Panc1 (cell line): ENCODE data around the gene ZNF564. TPM values are rescaled to one million over a fixed set of nuclear protein-coding genes. Genes with fewer than 3 reads are reported as not detected.

Source experiments
- ATAC-seq: fragments of 200-7000 bp; cut with Tn5 transposase; 2 replicates; pipeline ENCODE4 v1.9.1; 2020; ENCODE audit warnings: mild to moderate bottlenecking, moderate library complexity
- BruUV-seq: library from RNA; stranded (reverse); fragments of 400-500 nt; replicated peaks from 2 replicates; lab custom pipeline; 2021; lab: Mats Ljungman, UMichigan
- CTCF ChIA-PET: fragments of 300-600 bp; sonication (Branson Sonifier 250); formaldehyde crosslinking; loops from one replicate; lab custom pipeline; 2022; ENCODE audit warnings: antibody characterized with exemption; lab: Charles Lee
- POLR2A ChIA-PET: fragments of 300-600 bp; sonication (Branson Sonifier 250); formaldehyde crosslinking; loops from one replicate; lab custom pipeline; 2022; ENCODE audit warnings: antibody characterized with exemption; lab: Charles Lee
- DNase-seq: peaks from one replicate; pipeline ENCODE4 v3.0.0-alpha.2; 2010; ENCODE audit warnings: low read depth, low spot score
- H3K27ac ChIP-seq: 2 replicates; pipeline ENCODE4 v1.5.1; 2011; ENCODE audit warnings: mild to moderate bottlenecking, low read length, inconsistent platforms
- H3K27me3 ChIP-seq: fragments of 200-500 bp; sonication (Bioruptor generic); 2 replicates; pipeline ENCODE4 v1.6.0; 2014; ENCODE audit warnings: low read length, inconsistent platforms; ENCODE audit not compliant: control insufficient read depth, insufficient read depth
- H3K36me3 ChIP-seq: fragments of 200-500 bp; sonication (Bioruptor generic); 2 replicates; pipeline ENCODE4 v1.5.1; 2014; ENCODE audit warnings: inconsistent platforms, mild to moderate bottlenecking, low read length, moderate library complexity; ENCODE audit not compliant: control insufficient read depth, insufficient read depth
- H3K4me1 ChIP-seq: 2 replicates; pipeline ENCODE4 v1.5.1; 2011; ENCODE audit warnings: inconsistent platforms, mild to moderate bottlenecking, low read length, moderate library complexity; ENCODE audit not compliant: control insufficient read depth, insufficient read depth
- H3K4me3 ChIP-seq, 2 experiments: 2 replicates each; pipeline ENCODE4 v1.5.1; 2011 to 2012; ENCODE audit warnings: low read depth in 2 of 2, low read length in 2 of 2, mild to moderate bottlenecking in 2 of 2, inconsistent platforms in 1 of 2, moderate library complexity in 1 of 2
- H3K9me3 ChIP-seq: fragments of 200-500 bp; sonication (Bioruptor generic); 2 replicates; pipeline ENCODE4 v1.5.1; 2014; ENCODE audit warnings: low read depth, mild to moderate bottlenecking, inconsistent platforms, low read length, moderate library complexity; ENCODE audit not compliant: control insufficient read depth, insufficient read depth
- POLR2AphosphoS5 ChIP-seq: IDR thresholded peaks from 2 replicates; pipeline ENCODE4 v1.6.1; 2012; ENCODE audit warnings: mild to moderate bottlenecking, low read depth, low read length, moderate library complexity
- REST ChIP-seq, 2 experiments: IDR thresholded peaks; 2 replicates each; pipeline ENCODE4 v1.6.1; 2011 to 2012; ENCODE audit warnings: low read depth in 2 of 2, control low read depth in 1 of 2, low read length in 1 of 2, mild to moderate bottlenecking in 1 of 2, moderate library complexity in 1 of 2; ENCODE audit not compliant: insufficient read depth in 1 of 2
- SIN3A ChIP-seq: IDR thresholded peaks from 2 replicates; pipeline ENCODE4 v1.6.1; 2012; ENCODE audit warnings: low read depth, mild to moderate bottlenecking, low read length, moderate library complexity, borderline replicate concordance; ENCODE audit not compliant: insufficient read depth
- TCF7L2 ChIP-seq: IDR thresholded peaks from 2 replicates; pipeline ENCODE4 v1.6.1; 2011; ENCODE audit warnings: mild to moderate bottlenecking, low read depth, low read length, inconsistent platforms
- in situ Hi-C: cut with HindIII; loops from 2 replicates; pipeline ENCODE4 v1.10.0; 2016; ENCODE audit warnings: low sequenced_read_pairs, low pct_unique_long_range_greater_than_20kb
- intact Hi-C: fragments of 100-400 bp; cut with micrococcal nuclease; formaldehyde crosslinking; loops from one replicate; pipeline ENCODE4 v1.10.0; 2022; ENCODE audit not compliant: unreplicated experiment
- total RNA-seq: library from RNA; stranded (reverse); gene quantifications from one replicate; pipeline ENCODE4 v1.2.1, GENCODE V29; 2021; ENCODE audit not compliant: unreplicated experiment
- TF ChIP-seq, protein P1 (sequence below): fragments of 450-650 bp; IDR thresholded peaks from 2 replicates; pipeline ENCODE4 v1.5.1; 2017; ENCODE audit warnings: mild to moderate bottlenecking

ZNF564 gene
- total RNA-seq, 1 experiment from 2014 or later, result 5.7 TPM

DNA sequence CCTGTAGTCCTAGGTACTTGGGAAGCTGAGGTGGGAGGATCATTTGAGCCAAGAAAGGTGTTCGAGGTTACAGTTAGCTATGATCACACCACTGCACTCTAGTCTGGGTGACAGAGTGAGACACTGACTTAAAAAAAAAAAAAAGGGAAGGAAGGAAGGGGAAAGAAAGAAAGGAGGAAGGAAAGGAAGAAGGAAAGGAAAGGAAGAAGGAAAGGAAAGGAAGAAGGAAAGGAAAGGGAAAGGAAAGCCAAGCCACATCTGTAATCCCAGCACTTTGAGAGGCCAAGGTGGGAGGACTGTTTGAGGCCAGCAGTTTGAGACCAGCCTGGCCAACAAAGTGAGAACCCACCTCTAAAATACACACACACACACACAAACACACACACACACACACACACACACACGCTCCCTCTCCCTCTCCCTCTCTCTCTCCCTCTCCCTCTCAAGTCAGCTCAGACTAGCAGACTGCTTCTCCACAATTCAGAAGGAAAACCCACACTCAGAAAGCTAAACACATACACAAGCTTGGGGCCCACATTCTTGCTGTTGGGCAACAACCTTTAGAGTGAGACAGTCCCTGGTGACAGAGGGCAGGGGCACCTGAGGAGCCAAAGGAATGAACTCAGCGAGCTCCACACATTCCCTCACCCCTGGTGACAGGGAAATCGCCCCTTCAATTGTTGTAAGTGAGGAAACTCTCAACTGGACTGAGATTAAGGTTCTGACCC lies 69.3 kb downstream of the ZNF564 start:
- intact Hi-C loops, result no loop called here
- no peak for ATAC-seq

GRCh38 chr19:12478234-12478941 lies 72.9 kb downstream of the ZNF564 start:
- in situ Hi-C loops, result no loop called here
- intact Hi-C loops, result no loop called here
- Histone ChIP-seq H3K4me3 (no peak overlapping the region), H3K27me3 (no peaks in the 10 kb centered on the region), H3K27ac (no peak overlapping the region), H3K4me1 (peaks cover 8% of the 10 kb centered on the region; the same call in 1 of the 2 replicates), H3K36me3 (no peaks in the 10 kb centered on the region), H3K9me3 (peaks cover 20% of the 10 kb centered on the region; the same call in 1 of the 2 replicates)
- ChIA-PET POLR2A (no interaction called here), CTCF (no interaction called here)
- no peak for ATAC-seq
- BruUV-seq, result no TSS peak
- DNase-seq, result no peak
- TF ChIP-seq, protein P1, sequence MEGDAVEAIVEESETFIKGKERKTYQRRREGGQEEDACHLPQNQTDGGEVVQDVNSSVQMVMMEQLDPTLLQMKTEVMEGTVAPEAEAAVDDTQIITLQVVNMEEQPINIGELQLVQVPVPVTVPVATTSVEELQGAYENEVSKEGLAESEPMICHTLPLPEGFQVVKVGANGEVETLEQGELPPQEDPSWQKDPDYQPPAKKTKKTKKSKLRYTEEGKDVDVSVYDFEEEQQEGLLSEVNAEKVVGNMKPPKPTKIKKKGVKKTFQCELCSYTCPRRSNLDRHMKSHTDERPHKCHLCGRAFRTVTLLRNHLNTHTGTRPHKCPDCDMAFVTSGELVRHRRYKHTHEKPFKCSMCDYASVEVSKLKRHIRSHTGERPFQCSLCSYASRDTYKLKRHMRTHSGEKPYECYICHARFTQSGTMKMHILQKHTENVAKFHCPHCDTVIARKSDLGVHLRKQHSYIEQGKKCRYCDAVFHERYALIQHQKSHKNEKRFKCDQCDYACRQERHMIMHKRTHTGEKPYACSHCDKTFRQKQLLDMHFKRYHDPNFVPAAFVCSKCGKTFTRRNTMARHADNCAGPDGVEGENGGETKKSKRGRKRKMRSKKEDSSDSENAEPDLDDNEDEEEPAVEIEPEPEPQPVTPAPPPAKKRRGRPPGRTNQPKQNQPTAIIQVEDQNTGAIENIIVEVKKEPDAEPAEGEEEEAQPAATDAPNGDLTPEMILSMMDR, result no peak
- no peak for TF ChIP-seq SIN3A
- TF ChIP-seq REST (IDR thresholded peaks at IDR 0.05; ENCODE audit: insufficient read depth in 1 of 2, low read depth in 2 of 2, low read length in 1 of 2), result no peak
- no peak for TF ChIP-seq POLR2AphosphoS5
- no peak for TF ChIP-seq TCF7L2

More for the DNA sequence above, 69.3 kb downstream of the ZNF564 start:
- no TSS peak for BruUV-seq
- CTCF ChIA-PET, result no interaction called here
- peaks cover 8% of the 10 kb centered on the region; the same call in 1 of the 2 replicates for H3K4me1 ChIP-seq
- in situ Hi-C loops, result no loop called here
- TF ChIP-seq, protein P1, result no peak
- no peak for TF ChIP-seq REST (IDR thresholded peaks at IDR 0.05; ENCODE audit: insufficient read depth in 1 of 2, low read depth in 2 of 2, low read length in 1 of 2)
- TF ChIP-seq SIN3A, result no peak
- TF ChIP-seq POLR2AphosphoS5, result no peak
- TF ChIP-seq TCF7L2, result no peak
- H3K9me3 ChIP-seq, result peaks cover under 1% of the 10 kb centered on the region; the same call in 1 of the 2 replicates
- H3K4me3 ChIP-seq, result no peak overlapping the region
- H3K36me3 ChIP-seq, result no peaks in the 10 kb centered on the region
- DNase-seq, result no peak
- H3K27me3 ChIP-seq, result no peaks in the 10 kb centered on the region
- H3K27ac ChIP-seq, result no peak overlapping the region
- POLR2A ChIA-PET, result interaction anchor here (0.7 kb wide), 1 partner anchor 13 kb away, joined by 4 read pairs; no protein-coding TSS in a partner anchor
